H9 (cell line): ENCODE measurements around the gene MATN4. TPM values are rescaled to one million over a fixed set of nuclear protein-coding genes. Genes with fewer than 3 reads are reported as not detected.

Experiments
- DNase-seq: peaks from one replicate; pipeline ENCODE4 v3.0.0-alpha.2; 2017
- H2AFZ ChIP-seq: one replicate; pipeline ENCODE4 v1.6.1; 2013; ENCODE audit warnings: mild to moderate bottlenecking, low read length, control low read depth, moderate library complexity
- H2AK5ac ChIP-seq: 2 replicates; pipeline ENCODE4 v1.6.1; 2013; ENCODE audit warnings: low read length, control low read depth, mixed read lengths; ENCODE audit not compliant: insufficient read length
- H2BK120ac ChIP-seq: one replicate; pipeline ENCODE4 v1.6.1; 2013; ENCODE audit warnings: low read depth, mild to moderate bottlenecking, low read length, control low read depth, inconsistent platforms; ENCODE audit not compliant: poor library complexity, severe bottlenecking
- H2BK12ac ChIP-seq: 2 replicates; pipeline ENCODE4 v1.6.1; 2013; ENCODE audit warnings: low read length, control low read depth, mixed read lengths, low read depth; ENCODE audit not compliant: insufficient read length
- H2BK15ac ChIP-seq: 2 replicates; pipeline ENCODE4 v1.6.1; 2013; ENCODE audit warnings: low read depth, low read length, control low read depth
- H2BK20ac ChIP-seq: one replicate; pipeline ENCODE4 v1.6.1; 2013; ENCODE audit warnings: low read depth, mild to moderate bottlenecking, low read length, control low read depth, inconsistent platforms; ENCODE audit not compliant: poor library complexity, severe bottlenecking
- H2BK5ac ChIP-seq: 2 replicates; pipeline ENCODE4 v1.6.1; 2013; ENCODE audit warnings: low read length, control low read depth, mixed read lengths; ENCODE audit not compliant: insufficient read length
- H3K14ac ChIP-seq: 2 replicates; pipeline ENCODE4 v1.6.1; 2013; ENCODE audit warnings: low read length, control low read depth; ENCODE audit not compliant: insufficient read depth
- H3K18ac ChIP-seq: 2 replicates; pipeline ENCODE4 v1.6.1; 2013; ENCODE audit warnings: low read depth, mild to moderate bottlenecking, mixed read lengths, low read length, control low read depth; ENCODE audit not compliant: insufficient read length
- H3K23ac ChIP-seq: 2 replicates; pipeline ENCODE4 v1.6.1; 2013; ENCODE audit warnings: low read length, control low read depth, mixed read lengths, low read depth; ENCODE audit not compliant: insufficient read length
- H3K23me2 ChIP-seq: 2 replicates; pipeline ENCODE4 v1.6.1; 2013; ENCODE audit warnings: low read depth, mild to moderate bottlenecking, mixed read lengths, low read length, control low read depth; ENCODE audit not compliant: insufficient read length, poor library complexity, severe bottlenecking
- H3K27ac ChIP-seq: 2 replicates; pipeline ENCODE4 v1.5.1; 2013; ENCODE audit warnings: low read length, control low read depth, mixed read lengths, low read depth; ENCODE audit not compliant: insufficient read length
- H3K27me3 ChIP-seq: 2 replicates; pipeline ENCODE4 v1.6.1; 2013; ENCODE audit warnings: low read length, control low read depth, inconsistent platforms; ENCODE audit not compliant: insufficient read depth
- H3K4ac ChIP-seq: 2 replicates; pipeline ENCODE4 v1.6.1; 2013; ENCODE audit warnings: low read depth, mild to moderate bottlenecking, control low read depth, inconsistent platforms, low read length, moderate library complexity
- H3K4me1 ChIP-seq: 2 replicates; pipeline ENCODE4 v1.6.1; 2013; ENCODE audit warnings: low read length, control low read depth, inconsistent platforms; ENCODE audit not compliant: insufficient read depth
- H3K4me2 ChIP-seq: 2 replicates; pipeline ENCODE4 v1.6.1; 2013; ENCODE audit warnings: low read length, control low read depth, mixed read lengths; ENCODE audit not compliant: insufficient read length, insufficient read depth
- H3K56ac ChIP-seq: 2 replicates; pipeline ENCODE4 v1.6.1; 2013; ENCODE audit warnings: low read depth, mild to moderate bottlenecking, mixed read lengths, low read length, control low read depth; ENCODE audit not compliant: insufficient read length
- H3K79me1 ChIP-seq: 2 replicates; pipeline ENCODE4 v1.6.1; 2013; ENCODE audit warnings: low read depth, mild to moderate bottlenecking, moderate library complexity, low read length, control low read depth, inconsistent platforms; ENCODE audit not compliant: insufficient read depth, poor library complexity, severe bottlenecking
- H3K79me2 ChIP-seq: 2 replicates; pipeline ENCODE4 v1.6.1; 2013; ENCODE audit warnings: low read length, control low read depth, inconsistent platforms; ENCODE audit not compliant: insufficient read depth
- H3K9ac ChIP-seq: 2 replicates; pipeline ENCODE4 v1.6.1; 2013; ENCODE audit warnings: low read length, control low read depth, mixed read lengths; ENCODE audit not compliant: insufficient read length; ENCODE audit errors: extremely low read depth
- H3K9me3 ChIP-seq: one replicate; pipeline ENCODE4 v1.6.1; 2013; ENCODE audit warnings: low read depth, low read length, inconsistent platforms; ENCODE audit not compliant: control insufficient read depth
- H3T11ph ChIP-seq: one replicate; pipeline ENCODE4 v1.6.1; 2013; ENCODE audit warnings: mild to moderate bottlenecking, low read length, control low read depth, inconsistent platforms
- H4K20me1 ChIP-seq: one replicate; pipeline ENCODE4 v1.6.1; 2013; ENCODE audit not compliant: control insufficient read depth, insufficient read length, insufficient read depth
- H4K5ac ChIP-seq: 2 replicates; pipeline ENCODE4 v1.6.1; 2013; ENCODE audit warnings: low read depth, mild to moderate bottlenecking, mixed read lengths, low read length, control low read depth; ENCODE audit not compliant: insufficient read length
- H4K8ac ChIP-seq: replicated peaks from 2 replicates; pipeline ENCODE4 v1.6.1; 2013; ENCODE audit warnings: low read length, control low read depth, mixed read lengths, low read depth; ENCODE audit not compliant: insufficient read length
- H4K91ac ChIP-seq: 2 replicates; pipeline ENCODE4 v1.6.1; 2013; ENCODE audit warnings: low read depth, mild to moderate bottlenecking, moderate library complexity, mixed read lengths, low read length, control low read depth; ENCODE audit not compliant: insufficient read length
- H3K27ac Mint-ChIP-seq, 3 experiments: 2 replicates in 2 of 3; 3 replicates in 1 of 3; pipeline ENCODE4 v1.8.0; 2020 to 2021; ENCODE audit warnings: mixed read lengths in 3 of 3, mild to moderate bottlenecking in 1 of 3, moderate library complexity in 1 of 3
- H3K27me3 Mint-ChIP-seq: 2 replicates; pipeline ENCODE4 v1.8.0; 2021; ENCODE audit warnings: low read depth, mild to moderate bottlenecking, moderate library complexity, mixed read lengths
- H3K36me3 Mint-ChIP-seq, 3 experiments: 2 replicates in 2 of 3; 3 replicates in 1 of 3; pipeline ENCODE4 v1.8.0; 2020 to 2021; ENCODE audit warnings: low read depth in 3 of 3, mixed read lengths in 3 of 3; ENCODE audit not compliant: insufficient read depth in 1 of 3
- H3K4me1 Mint-ChIP-seq, 2 experiments: 2 replicates each; pipeline ENCODE4 v1.8.0; 2020; ENCODE audit warnings: mixed read lengths in 2 of 2
- H3K4me3 Mint-ChIP-seq, 2 experiments: 2 replicates in 1 of 2; 3 replicates in 1 of 2; pipeline ENCODE4 v1.8.0; 2020 to 2021; ENCODE audit warnings: mild to moderate bottlenecking in 2 of 2, mixed read lengths in 2 of 2, moderate library complexity in 1 of 2
- H3K9me3 Mint-ChIP-seq, 2 experiments: 2 replicates in 1 of 2; 3 replicates in 1 of 2; pipeline ENCODE4 v1.8.0; 2020; ENCODE audit warnings: mild to moderate bottlenecking in 2 of 2, mixed read lengths in 2 of 2, moderate library complexity in 1 of 2
- WGBS: extraction: QIAGEN DNeasy Blood & Tissue Kit; methylation state at CpG from one replicate; pipeline ENCODE4 v1.1.7; 2013; ENCODE audit warnings: missing lambda C conversion rate, low lambda C conversion rate, mixed read lengths; ENCODE audit not compliant: insufficient read length; ENCODE audit errors: extremely low coverage; 5-methylcytosine and 5-hydroxymethylcytosine counted together
- total RNA-seq: library from RNA; stranded (reverse); gene quantifications from 2 replicates; pipeline ENCODE4 v1.2.1, GENCODE V29; 2021
- TF ChIP-seq, protein P1 (sequence below): fragments of 200-600 bp; sonication (generic); conservative IDR thresholded peaks from 3 replicates; pipeline ENCODE4 v1.8.0; 2021; ENCODE audit warnings: antibody characterized with exemption, mild to moderate bottlenecking

MATN4 gene
- total RNA-seq, 1 experiment from 2014 or later = 0.11 TPM

DNA sequence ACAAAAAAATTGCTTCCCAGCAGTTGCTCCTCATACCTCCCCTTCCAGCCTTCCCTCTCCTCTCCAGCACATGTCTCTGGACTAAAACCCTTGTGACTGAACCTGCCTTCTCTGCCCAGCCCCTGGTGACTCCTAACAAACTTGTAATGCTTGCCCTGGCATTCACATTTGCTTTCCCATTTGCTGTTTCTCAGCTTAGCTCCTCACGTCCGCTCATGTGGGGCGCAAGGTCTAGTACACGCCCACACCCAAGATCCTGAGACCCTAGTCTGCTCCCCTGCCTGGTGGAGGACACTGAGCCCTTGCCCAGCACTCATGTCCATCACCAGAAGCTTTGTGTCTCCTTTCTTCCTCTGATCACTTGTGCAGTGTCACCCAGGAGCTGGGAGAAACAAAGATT lies 19.7 kb downstream of the MATN4 start:
- Histone ChIP-seq H3K4ac (no peak overlapping the region), H3T11ph (no peak overlapping the region), H3K27ac (no peak overlapping the region), H2AK5ac (no peak overlapping the region), H4K5ac (no peak overlapping the region), H3K4me2 (no peak overlapping the region), H3K14ac (no peak overlapping the region), H2BK5ac (no peak overlapping the region), H2BK120ac (no peak overlapping the region), H3K79me2 (no peaks in the 10 kb centered on the region), H3K79me1 (no peaks in the 10 kb centered on the region), H3K4me1 (peaks cover 2% of the 10 kb centered on the region; the same call in 1 of the 2 replicates), H3K23me2 (peaks cover 6% of the 10 kb centered on the region), H3K9ac (no peak overlapping the region), H2AFZ (no peak overlapping the region), H3K18ac (no peak overlapping the region), H2BK12ac (no peak overlapping the region), H2BK20ac (no peak overlapping the region), H3K23ac (no peak overlapping the region), H2BK15ac (no peak overlapping the region; the same call in 1 of the 2 replicates), H4K8ac (no peak overlapping the region), H4K20me1 (no peaks in the 10 kb centered on the region), H3K27me3 (peaks cover 5% of the 10 kb centered on the region; the same call in 1 of the 2 replicates), H3K9me3 (no peaks in the 10 kb centered on the region), H3K56ac (no peak overlapping the region), H4K91ac (no peak overlapping the region)
- WGBS = no CpG with 5 or more reads among the region's 4 CpGs
- Mint-ChIP-seq H3K36me3 (no peaks in the 10 kb centered on the region), H3K4me1 (peaks cover 12 to 13% of the 10 kb centered on the region in 2 experiments), H3K4me3 (no peak overlapping the region), H3K27ac (no peak overlapping the region), H3K9me3 (no peaks in the 10 kb centered on the region; a peak in 1 of 5 replicates), H3K27me3 (peaks cover 41% of the 10 kb centered on the region)
- TF ChIP-seq, protein P1, sequence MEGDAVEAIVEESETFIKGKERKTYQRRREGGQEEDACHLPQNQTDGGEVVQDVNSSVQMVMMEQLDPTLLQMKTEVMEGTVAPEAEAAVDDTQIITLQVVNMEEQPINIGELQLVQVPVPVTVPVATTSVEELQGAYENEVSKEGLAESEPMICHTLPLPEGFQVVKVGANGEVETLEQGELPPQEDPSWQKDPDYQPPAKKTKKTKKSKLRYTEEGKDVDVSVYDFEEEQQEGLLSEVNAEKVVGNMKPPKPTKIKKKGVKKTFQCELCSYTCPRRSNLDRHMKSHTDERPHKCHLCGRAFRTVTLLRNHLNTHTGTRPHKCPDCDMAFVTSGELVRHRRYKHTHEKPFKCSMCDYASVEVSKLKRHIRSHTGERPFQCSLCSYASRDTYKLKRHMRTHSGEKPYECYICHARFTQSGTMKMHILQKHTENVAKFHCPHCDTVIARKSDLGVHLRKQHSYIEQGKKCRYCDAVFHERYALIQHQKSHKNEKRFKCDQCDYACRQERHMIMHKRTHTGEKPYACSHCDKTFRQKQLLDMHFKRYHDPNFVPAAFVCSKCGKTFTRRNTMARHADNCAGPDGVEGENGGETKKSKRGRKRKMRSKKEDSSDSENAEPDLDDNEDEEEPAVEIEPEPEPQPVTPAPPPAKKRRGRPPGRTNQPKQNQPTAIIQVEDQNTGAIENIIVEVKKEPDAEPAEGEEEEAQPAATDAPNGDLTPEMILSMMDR = no peak
- DNase-seq = no peak
